Neutrophil (primary cell): ENCODE measurements around the gene CHRNA4.

Experiments used
- H3K27ac ChIP-seq: fragments of 200-600 bp; sonication (generic); 2 replicates; pipeline ENCODE4 v1.5.1; 2016; ENCODE audit warnings: mild to moderate bottlenecking, moderate library complexity
- H3K27me3 ChIP-seq: fragments of 200-600 bp; sonication (generic); 2 replicates; pipeline ENCODE4 v1.6.0; 2016; ENCODE audit warnings: mild to moderate bottlenecking
- H3K36me3 ChIP-seq: fragments of 200-600 bp; sonication (generic); 2 replicates; pipeline ENCODE4 v1.5.1; 2017
- H3K4me1 ChIP-seq, 2 experiments: fragments of 200-600 bp in 1 of 2; sonication (generic) in 1 of 2; 1 replicate in 1 of 2; 2 replicates in 1 of 2; pipeline versions ENCODE4 v1.5.1 to v1.6.1; 2013 to 2016; ENCODE audit warnings: low read depth in 1 of 2, low read length in 1 of 2, mild to moderate bottlenecking in 1 of 2, moderate library complexity in 1 of 2; ENCODE audit not compliant: control insufficient read depth in 1 of 2, insufficient read depth in 1 of 2
- H3K4me3 ChIP-seq, 2 experiments: fragments of 200-600 bp in 1 of 2; sonication (generic) in 1 of 2; 1 replicate in 1 of 2; 2 replicates in 1 of 2; pipeline ENCODE4 v1.5.1; 2013 to 2016; ENCODE audit warnings: low read depth in 1 of 2, low read length in 1 of 2, mild to moderate bottlenecking in 1 of 2, moderate library complexity in 1 of 2
- H3K9me3 ChIP-seq: fragments of 200-600 bp; sonication (generic); 2 replicates; pipeline ENCODE4 v1.5.1; 2016
- TF ChIP-seq, protein P1 (sequence below): fragments of 200-600 bp; sonication (generic); IDR thresholded peaks from 2 replicates; pipeline ENCODE4 v1.5.1; 2016; ENCODE audit warnings: antibody characterized with exemption

The CHRNA4 gene

DNA sequence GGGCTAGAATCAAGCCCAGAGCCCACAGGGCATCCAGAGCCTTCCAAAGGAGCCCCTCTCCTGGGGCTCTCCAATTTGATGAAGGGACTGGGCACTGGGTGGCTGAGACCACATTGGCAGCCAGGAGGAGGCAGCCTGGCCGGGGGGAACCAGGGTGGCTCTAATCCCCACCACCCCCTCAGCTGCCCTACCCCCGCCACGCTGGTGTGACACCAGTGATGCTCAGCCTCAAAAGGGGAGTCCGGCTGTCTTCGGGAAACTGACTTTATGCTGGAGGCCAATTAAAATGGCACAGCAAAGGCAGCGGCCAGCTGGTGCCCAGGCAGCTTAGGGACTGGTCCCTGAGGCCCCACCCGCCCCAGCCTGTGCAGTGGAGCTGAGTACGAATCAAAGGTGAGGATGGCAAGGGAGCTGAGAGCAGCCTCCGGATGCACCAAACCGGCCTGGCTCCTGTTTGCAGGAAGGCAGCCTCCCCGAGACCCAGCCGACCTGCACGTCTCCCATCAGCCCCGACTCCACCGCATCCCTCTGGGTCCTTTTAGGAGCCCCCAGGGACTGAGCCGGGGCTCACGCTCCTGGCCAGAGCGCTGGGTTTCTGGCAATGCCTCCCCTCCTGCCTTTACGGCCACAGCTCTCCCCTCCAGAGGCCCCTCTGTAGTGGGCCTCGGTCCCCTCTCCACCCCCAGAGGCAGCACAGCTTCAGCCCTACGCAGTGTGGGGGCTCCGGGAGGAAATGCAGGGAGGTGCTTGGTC lies 28.5 kb downstream of the CHRNA4 start:
- Histone ChIP-seq H3K36me3 (no peaks in the 10 kb centered on the region), H3K4me3 (no peak overlapping the region), H3K4me1 (no peaks in the 10 kb centered on the region), H3K9me3 (no peaks in the 10 kb centered on the region), H3K27ac (no peak overlapping the region), H3K27me3 (peaks cover 9% of the 10 kb centered on the region)
- TF ChIP-seq, protein P1, sequence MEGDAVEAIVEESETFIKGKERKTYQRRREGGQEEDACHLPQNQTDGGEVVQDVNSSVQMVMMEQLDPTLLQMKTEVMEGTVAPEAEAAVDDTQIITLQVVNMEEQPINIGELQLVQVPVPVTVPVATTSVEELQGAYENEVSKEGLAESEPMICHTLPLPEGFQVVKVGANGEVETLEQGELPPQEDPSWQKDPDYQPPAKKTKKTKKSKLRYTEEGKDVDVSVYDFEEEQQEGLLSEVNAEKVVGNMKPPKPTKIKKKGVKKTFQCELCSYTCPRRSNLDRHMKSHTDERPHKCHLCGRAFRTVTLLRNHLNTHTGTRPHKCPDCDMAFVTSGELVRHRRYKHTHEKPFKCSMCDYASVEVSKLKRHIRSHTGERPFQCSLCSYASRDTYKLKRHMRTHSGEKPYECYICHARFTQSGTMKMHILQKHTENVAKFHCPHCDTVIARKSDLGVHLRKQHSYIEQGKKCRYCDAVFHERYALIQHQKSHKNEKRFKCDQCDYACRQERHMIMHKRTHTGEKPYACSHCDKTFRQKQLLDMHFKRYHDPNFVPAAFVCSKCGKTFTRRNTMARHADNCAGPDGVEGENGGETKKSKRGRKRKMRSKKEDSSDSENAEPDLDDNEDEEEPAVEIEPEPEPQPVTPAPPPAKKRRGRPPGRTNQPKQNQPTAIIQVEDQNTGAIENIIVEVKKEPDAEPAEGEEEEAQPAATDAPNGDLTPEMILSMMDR: no peak

DNA sequence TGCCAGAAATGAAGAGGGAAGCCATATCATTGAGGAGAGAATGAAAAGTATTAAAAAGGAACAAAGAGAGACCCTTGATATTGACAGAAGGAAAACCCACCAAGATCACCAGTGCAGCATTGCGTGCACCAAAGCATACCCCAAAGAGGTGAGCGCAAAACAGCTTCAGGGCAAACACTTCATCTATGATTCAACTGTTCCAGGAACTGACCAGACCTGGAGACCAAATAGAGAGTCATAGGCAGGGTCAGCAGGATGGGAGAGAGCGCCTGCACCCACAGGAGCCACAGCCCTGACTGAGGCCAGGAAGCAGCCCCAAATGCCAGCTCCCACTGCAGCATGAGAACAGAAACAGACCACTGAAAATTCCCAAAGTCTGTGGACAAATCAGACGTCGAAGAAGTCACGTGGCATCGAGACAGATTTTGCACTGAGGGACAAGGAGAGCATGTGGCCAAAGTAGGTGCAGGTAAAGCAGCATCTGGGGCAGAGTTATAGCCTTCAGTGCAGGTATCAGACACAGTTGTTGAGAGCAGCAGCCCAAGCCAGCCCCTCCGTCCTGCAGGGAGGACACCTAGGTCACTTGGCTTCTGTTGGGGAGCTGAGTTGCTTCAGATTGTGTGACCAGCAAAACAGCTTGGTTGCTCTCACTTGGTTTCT lies 29.3 kb downstream of the CHRNA4 start:
- no peaks in the 10 kb centered on the region for H3K4me1 ChIP-seq
- TF ChIP-seq, protein P1: no peak
- H3K4me3 ChIP-seq: no peak overlapping the region
- H3K27me3 ChIP-seq: peaks cover 9% of the 10 kb centered on the region
- H3K36me3 ChIP-seq: no peaks in the 10 kb centered on the region
- peaks cover 3% of the 10 kb centered on the region for H3K9me3 ChIP-seq
- no peak overlapping the region for H3K27ac ChIP-seq

DNA sequence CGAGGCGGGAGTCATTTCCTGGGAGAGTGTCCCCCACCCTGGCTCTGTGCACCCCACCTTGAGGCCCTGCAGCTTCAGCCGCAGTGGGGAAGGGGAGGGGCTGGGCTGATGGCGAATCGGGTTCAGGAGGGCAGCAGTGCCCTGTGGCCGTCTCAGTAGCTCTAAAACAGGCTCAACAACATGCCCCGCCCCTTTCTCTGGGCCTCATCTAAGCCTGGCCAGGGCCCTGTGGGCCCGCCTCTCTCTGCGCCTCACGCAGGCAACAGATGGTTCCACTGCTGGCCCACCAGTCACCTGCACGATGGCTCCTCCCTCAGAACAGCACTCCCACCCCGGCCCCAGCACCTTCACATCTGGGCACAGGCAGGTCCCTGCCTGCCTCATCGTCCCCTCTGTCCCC lies 30.2 kb downstream of the CHRNA4 start:
- TF ChIP-seq, protein P1: no peak
- H3K9me3 ChIP-seq: peaks cover 10% of the 10 kb centered on the region
- H3K4me3 ChIP-seq: no peak overlapping the region
- H3K27ac ChIP-seq: no peak overlapping the region
- H3K27me3 ChIP-seq: peaks cover 2% of the 10 kb centered on the region
- no peaks in the 10 kb centered on the region for H3K4me1 ChIP-seq
- H3K36me3 ChIP-seq: no peaks in the 10 kb centered on the region

DNA sequence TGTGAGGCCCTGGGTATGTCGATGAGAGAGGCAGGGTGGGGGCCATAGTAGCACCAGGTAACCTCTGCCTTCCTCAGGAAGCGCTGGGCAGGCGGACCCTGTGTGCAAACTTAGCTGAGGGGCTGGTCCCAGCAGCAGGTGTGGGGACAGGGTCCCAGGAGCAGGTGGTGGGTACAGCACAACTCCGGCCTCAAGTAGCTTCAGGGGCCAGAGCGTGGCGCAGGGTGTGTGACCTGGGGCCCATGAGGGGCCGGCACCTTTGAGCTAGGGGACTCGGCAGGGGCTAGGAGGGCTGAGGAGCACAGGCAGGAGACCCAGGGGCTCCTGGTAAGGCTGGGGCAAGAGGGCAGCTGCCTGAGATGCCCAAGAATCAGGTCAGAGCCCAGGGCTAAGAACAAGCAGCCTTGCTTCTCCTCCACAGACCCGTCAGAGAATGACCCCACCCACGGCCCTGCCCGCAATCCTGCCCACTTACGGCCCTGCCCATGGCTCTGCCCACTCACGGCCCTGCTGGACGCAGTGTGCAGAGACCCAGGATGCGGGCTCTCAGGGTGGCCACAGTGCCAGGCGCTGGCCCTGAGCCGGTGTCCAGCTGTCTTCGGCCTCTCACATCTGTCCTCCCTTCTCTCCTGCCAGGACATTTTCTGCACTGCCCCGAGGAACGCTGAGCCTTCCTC lies 30.9 kb downstream of the CHRNA4 start:
- Histone ChIP-seq H3K4me3 (no peak overlapping the region), H3K4me1 (no peaks in the 10 kb centered on the region), H3K27me3 (no peaks in the 10 kb centered on the region), H3K27ac (no peak overlapping the region), H3K9me3 (peaks cover 10% of the 10 kb centered on the region), H3K36me3 (no peaks in the 10 kb centered on the region)
- TF ChIP-seq, protein P1: no peak

DNA sequence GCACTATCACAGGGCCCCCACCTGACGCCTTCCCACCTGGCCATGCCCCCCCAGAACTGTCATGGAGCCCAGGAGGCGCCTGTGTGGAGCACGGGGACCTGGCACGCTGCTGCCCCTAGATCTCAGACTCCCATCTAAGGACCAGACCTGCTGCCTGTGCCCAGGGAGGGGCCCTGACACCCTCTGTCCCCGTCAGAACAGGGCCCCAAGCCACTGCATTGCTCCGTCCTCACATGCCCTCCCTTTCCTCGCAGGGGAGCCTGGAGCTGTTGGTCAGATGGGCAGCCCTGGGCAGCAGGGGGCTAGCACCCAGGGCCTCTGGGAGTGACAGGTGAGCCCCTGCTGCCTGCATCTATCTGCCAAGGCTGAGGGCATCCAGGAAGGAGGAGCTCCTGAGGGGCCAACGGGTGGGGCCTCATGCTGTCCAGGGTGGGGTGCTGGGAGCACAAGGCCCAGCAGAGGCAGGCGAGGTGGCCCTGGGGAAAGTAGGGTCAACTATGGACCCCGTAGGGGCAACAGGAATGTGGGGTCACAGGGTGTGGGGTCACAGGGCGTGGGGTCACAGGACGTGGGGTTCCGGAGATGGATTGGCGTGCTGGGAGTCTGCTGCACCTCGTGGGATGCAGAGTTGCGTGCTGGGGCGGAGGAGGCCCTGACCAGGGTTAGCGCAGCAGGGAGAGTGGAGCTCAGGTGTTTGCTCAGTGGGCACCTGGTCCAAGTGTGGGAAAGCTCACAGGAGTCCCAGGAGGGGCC lies 31.6 kb downstream of the CHRNA4 start:
- H3K9me3 ChIP-seq: peaks cover 10% of the 10 kb centered on the region
- H3K27me3 ChIP-seq: peaks cover 2% of the 10 kb centered on the region
- no peaks in the 10 kb centered on the region for H3K36me3 ChIP-seq
- no peak overlapping the region for H3K27ac ChIP-seq
- TF ChIP-seq, protein P1: no peak
- H3K4me3 ChIP-seq: no peak overlapping the region
- H3K4me1 ChIP-seq: no peaks in the 10 kb centered on the region
